Right lobe of liver (tissue), 4 donors: ENCODE data around the gene GRK6.

Source experiments
- POLR2A ChIP-seq: fragments of 450-650 bp; IDR thresholded peaks from one replicate; pipeline ENCODE4 v1.6.1; 2017; ENCODE audit warnings: antibody characterized with exemption, mild to moderate bottlenecking
- TF ChIP-seq, protein P1 (sequence below), 4 donors: fragments of 200-600 bp in 3 of 4; fragments of 450-650 bp in 1 of 4; IDR thresholded peaks; one replicate each; pipeline versions ENCODE4 v1.5.1 to v1.8.0; 2016 to 2022; ENCODE audit warnings: antibody characterized with exemption in 4 of 4, mild to moderate bottlenecking in 2 of 4
- donor health status: DM: no; HTN: no; CAD: no.
- donor health status: DM: no; HTN: no; CAD: no.
- donor health status: DM: no; HTN: yes; CAD: no.

DNA sequence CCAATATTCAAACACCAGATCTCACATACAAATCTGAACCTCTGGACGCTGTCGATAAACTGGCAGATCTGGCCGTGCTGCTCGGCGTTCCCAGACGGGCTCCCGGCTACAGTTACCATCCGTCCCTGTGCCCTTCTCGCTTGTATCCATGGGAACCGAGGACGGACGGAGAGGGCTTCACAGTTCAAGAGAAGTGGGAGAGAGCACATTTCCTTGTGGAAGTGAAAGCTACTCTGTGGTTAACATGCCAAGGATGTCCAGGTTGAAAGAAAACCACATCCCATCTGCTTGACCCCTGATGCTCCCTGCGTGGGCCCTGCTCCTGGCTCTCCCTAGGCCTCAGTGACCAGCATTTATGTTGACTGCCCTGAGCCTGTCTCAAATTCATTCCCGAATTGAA lies 53.3 kb downstream of the GRK6 start:
- TF ChIP-seq, protein P1, sequence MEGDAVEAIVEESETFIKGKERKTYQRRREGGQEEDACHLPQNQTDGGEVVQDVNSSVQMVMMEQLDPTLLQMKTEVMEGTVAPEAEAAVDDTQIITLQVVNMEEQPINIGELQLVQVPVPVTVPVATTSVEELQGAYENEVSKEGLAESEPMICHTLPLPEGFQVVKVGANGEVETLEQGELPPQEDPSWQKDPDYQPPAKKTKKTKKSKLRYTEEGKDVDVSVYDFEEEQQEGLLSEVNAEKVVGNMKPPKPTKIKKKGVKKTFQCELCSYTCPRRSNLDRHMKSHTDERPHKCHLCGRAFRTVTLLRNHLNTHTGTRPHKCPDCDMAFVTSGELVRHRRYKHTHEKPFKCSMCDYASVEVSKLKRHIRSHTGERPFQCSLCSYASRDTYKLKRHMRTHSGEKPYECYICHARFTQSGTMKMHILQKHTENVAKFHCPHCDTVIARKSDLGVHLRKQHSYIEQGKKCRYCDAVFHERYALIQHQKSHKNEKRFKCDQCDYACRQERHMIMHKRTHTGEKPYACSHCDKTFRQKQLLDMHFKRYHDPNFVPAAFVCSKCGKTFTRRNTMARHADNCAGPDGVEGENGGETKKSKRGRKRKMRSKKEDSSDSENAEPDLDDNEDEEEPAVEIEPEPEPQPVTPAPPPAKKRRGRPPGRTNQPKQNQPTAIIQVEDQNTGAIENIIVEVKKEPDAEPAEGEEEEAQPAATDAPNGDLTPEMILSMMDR (IDR thresholded peaks at IDR 0.05) = no peak
- no peak for TF ChIP-seq POLR2A
